Ovary (tissue), 9 donors: ENCODE results near the gene OR8S1. TPM values are rescaled to one million over a fixed set of nuclear protein-coding genes. Genes with fewer than 3 reads are reported as not detected.
"Not testable (repeated sequence)": the region's sequence is repeated elsewhere in the genome, so short reads cannot be mapped to it uniquely, and the experiment has no call there.

Experiments
- DNase-seq, 5 donors: peaks; one replicate each; pipeline ENCODE4 v3.0.0-alpha.2; 2019 to 2020
- H3K27ac ChIP-seq, 2 donors: fragments of 200-600 bp; one replicate each; pipeline versions ENCODE4 v1.5.1 to v1.8.0; 2019 to 2022
- H3K27me3 ChIP-seq: fragments of 200-600 bp; one replicate; pipeline ENCODE4 v1.8.0; 2022
- H3K36me3 ChIP-seq: fragments of 200-600 bp; sonication (generic); one replicate; pipeline ENCODE4 v1.5.1; 2019
- H3K4me1 ChIP-seq: one replicate; pipeline ENCODE4 v1.8.1; 2013; ENCODE audit warnings: mild to moderate bottlenecking, moderate library complexity; ENCODE audit not compliant: insufficient read depth
- H3K4me3 ChIP-seq: fragments of 200-600 bp; sonication (generic); one replicate; pipeline ENCODE4 v1.5.1; 2017
- H3K9me3 ChIP-seq, 2 donors: fragments of 200-600 bp in 1 of 2; sonication (generic) in 1 of 2; one replicate each; pipeline versions ENCODE4 v1.5.1 to v1.8.1; 2013 to 2019; ENCODE audit warnings: mild to moderate bottlenecking in 1 of 2, moderate library complexity in 1 of 2
- CTCF ChIP-seq, 3 donors: fragments of 450-650 bp in 2 of 3; fragments of 200-600 bp in 1 of 3; IDR thresholded peaks; one replicate each; pipeline versions ENCODE4 v1.5.1 to v1.8.0; 2016 to 2022; ENCODE audit warnings: antibody characterized with exemption in 3 of 3, mild to moderate bottlenecking in 1 of 3
- EP300 ChIP-seq: sonication (generic); formaldehyde crosslinking; IDR thresholded peaks from one replicate; pipeline ENCODE4 v1.6.1; 2017; ENCODE audit warnings: antibody characterized with exemption
- POLR2A ChIP-seq: fragments of 450-650 bp; IDR thresholded peaks from one replicate; pipeline ENCODE4 v1.6.1; 2017; ENCODE audit warnings: antibody characterized with exemption, mild to moderate bottlenecking, moderate library complexity
- WGBS, 3 donors: extraction: QIAGEN DNeasy Blood & Tissue Kit in 1 of 3; methylation state at CpG; one replicate each; pipeline versions ENCODE4 v1.1.5 to v1.1.7; 2013 to 2017; 5-methylcytosine and 5-hydroxymethylcytosine counted together
- intact Hi-C, 4 donors: fragments of 100-400 bp; cut with DNase I; formaldehyde crosslinking; loops; one replicate each; pipeline versions ENCODE4 v1.11.0 to v1.15.1; 2022 to 2023
- polyA plus RNA-seq, 2 donors: library from polyadenylated mRNA; stranded (reverse); fragments of 200-250 nt in 1 of 2; fragments of 350-450 nt in 1 of 2; fragmentation: Illumina TruSeq in 1 of 2; extraction: RNeasy Lipid Tissue Mini Kit (QIAGEN cat#74804) in 1 of 2; gene quantifications; one replicate each; pipeline ENCODE4 v1.2.3, GENCODE V29; 2013 to 2014
- total RNA-seq, 7 donors: library from RNA; depleted of rRNA in 2 of 7; stranded (reverse); fragments of >200 nt in 2 of 7; fragmentation: NEBNext Ultra II Directional in 3 of 7; extraction: Animal tissue kit (Norgen Biotek cat#: 25700) in 3 of 7; gene quantifications; one replicate each; pipeline versions ENCODE4 v1.1.0 to v1.2.4, GENCODE V29; 2016 to 2023
- donor health status: DM: no; HTN: no; CAD: no; lungs with moderate emphysema.
- donor health status: DM: no; HTN: no; CAD: no.
- donor health status: Bipolar disorder and iron deficiency.
- donor health status: DM: yes; HTN: yes; CAD: no.
- donor health status: DM: no; HTN: no; CAD: no.
- donor health status: DM: yes; HTN: yes; CAD: no.

Gene OR8S1
- total and polyA plus RNA-seq, 9 donors: 0.63 TPM; not detected in 8

DNA sequence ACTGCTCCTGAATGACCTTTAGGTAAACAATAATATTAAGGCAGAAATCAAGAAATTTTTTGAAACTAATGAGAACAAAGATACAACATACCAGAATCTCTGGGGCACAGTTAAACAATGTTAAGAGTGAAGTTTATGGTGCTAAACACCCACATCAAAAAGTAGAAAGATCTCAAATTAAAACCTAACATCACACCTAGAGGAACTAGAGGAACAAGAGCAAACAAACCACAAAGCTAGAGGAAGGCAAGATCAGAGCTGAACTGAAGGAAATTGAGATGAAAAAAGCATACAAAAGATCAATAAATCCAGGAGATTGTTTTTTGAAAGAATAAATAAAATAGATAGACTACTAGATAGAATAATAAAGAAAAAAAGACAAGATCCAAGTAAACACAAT lies 7.2 kb downstream of the OR8S1 start:
- Histone ChIP-seq H3K27me3 (no peaks in the 10 kb centered on the region), H3K36me3 (no peaks in the 10 kb centered on the region), H3K27ac (no peak overlapping the region), H3K4me1 (no peaks in the 10 kb centered on the region), H3K9me3 (no peaks in the 10 kb centered on the region), H3K4me3 (no peak overlapping the region)
- intact Hi-C loops: no loop called here
- TF ChIP-seq POLR2A (no peak), EP300 (no peak), CTCF (IDR thresholded peaks at IDR 0.05) (no peak)
- DNase-seq: no peak

DNA sequence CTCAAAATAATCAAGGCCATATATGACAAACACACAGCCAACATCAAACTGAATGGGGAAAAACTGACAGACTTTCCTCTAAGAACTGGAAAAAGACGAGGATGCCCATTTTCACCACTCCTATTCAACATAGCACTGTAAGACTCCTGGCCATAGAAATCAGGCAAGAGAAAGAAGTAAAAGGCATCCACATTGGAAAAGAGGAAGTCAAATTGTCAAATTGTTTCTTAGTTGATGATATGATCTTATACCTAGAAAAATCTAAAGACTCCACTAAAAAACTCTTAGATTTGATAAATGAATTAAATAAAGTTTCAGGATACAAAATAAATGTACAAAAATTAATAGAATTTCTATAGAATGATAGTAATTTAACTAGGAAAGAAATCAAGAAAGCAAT lies 11.2 kb downstream of the OR8S1 start:
- 80 to 95% (median 94%) methylated on average over 1 of the region's 1 CpG for WGBS, 3 donors
- Histone ChIP-seq H3K4me1 (no peaks in the 10 kb centered on the region), H3K27ac (no peak overlapping the region), H3K9me3 (no peaks in the 10 kb centered on the region), H3K27me3 (no peaks in the 10 kb centered on the region), H3K36me3 (no peaks in the 10 kb centered on the region), H3K4me3 (no peak overlapping the region)
- DNase-seq: no peak
- TF ChIP-seq EP300: no peak
- TF ChIP-seq POLR2A: no peak
- TF ChIP-seq CTCF (IDR thresholded peaks at IDR 0.05): no peak
- intact Hi-C loops: no loop called here

DNA sequence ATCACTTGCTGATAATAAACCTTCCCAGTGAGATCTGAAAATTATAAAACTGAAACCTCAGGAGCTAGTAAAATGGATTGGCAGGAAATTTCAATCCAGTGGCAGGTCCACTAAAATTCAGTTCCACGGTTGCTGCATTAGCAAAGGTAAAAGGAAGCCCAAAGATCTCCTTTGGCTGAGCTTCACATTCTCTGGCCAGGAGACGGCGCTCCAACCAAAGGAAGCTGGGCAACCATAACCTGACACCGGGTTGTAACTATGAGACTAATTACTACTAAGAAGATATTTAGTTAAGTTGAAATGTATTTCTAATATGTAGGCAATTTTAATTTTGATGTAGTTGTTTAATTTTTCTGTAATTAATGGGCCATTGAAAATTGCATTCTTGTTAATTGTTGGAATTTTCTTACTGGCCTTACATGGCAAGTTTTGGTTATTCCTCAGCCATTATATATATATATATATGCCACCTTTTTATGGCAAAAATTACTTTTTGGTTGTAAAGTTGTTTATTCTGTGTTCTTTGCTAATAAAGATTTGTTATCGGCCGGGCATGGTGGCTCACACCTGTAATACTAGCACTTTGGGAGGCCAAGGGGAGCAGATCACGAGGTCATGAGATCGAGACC lies 17.0 kb downstream of the OR8S1 start:
- H3K27ac ChIP-seq: no peak overlapping the region
- intact Hi-C loops: no loop called here
- TF ChIP-seq POLR2A (no peak), EP300 (no peak), CTCF (IDR thresholded peaks at IDR 0.05) (no peak)
- DNase-seq: no peak
- WGBS, 3 donors: 52 to 61% (median 52%) methylated on average over 8 of the region's 8 CpGs
- no peaks in the 10 kb centered on the region for H3K4me1 ChIP-seq
- no peak overlapping the region for H3K4me3 ChIP-seq
- H3K27me3 ChIP-seq: no peaks in the 10 kb centered on the region
- no peaks in the 10 kb centered on the region for H3K9me3 ChIP-seq
- H3K36me3 ChIP-seq: no peaks in the 10 kb centered on the region

DNA sequence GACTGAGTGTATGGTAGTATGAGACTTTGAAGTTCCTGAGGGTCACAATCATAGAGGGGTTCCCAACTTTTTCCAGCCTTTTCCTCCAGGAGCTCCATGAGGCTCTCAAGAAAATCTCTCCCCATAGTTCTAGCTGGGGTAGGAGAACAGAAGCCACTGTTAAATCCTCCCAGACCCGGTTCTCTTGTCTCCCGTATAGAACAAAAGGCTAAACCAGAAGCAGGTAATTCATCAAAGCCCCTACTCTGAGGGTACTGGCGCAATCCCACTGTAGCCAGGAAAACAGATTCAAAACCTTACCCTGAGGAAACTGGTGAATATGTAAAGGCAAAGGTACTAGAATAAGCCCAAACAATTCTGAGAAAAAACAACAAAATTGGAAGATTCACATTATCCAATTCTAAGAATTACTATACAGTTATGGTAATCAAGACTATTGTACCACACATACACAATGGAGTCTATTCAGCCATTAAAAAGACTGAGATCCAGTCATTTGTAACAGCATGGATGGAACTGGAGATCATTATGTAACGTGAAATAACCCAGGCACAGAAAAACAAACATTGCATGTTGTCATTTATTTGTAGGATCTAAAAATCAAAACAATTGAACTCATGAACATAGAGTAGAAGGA lies 20.5 kb downstream of the OR8S1 start:
- intact Hi-C loops: no loop called here
- Histone ChIP-seq H3K27ac (no peak overlapping the region), H3K9me3 (no peaks in the 10 kb centered on the region), H3K4me3 (no peak overlapping the region), H3K36me3 (no peaks in the 10 kb centered on the region), H3K27me3 (no peaks in the 10 kb centered on the region), H3K4me1 (no peaks in the 10 kb centered on the region)
- 49 to 66% (median 58%) methylated on average over 4 of the region's 4 CpGs for WGBS, 3 donors
- DNase-seq: no peak
- TF ChIP-seq EP300 (no peak), POLR2A (no peak), CTCF (IDR thresholded peaks at IDR 0.05) (no peak)

DNA sequence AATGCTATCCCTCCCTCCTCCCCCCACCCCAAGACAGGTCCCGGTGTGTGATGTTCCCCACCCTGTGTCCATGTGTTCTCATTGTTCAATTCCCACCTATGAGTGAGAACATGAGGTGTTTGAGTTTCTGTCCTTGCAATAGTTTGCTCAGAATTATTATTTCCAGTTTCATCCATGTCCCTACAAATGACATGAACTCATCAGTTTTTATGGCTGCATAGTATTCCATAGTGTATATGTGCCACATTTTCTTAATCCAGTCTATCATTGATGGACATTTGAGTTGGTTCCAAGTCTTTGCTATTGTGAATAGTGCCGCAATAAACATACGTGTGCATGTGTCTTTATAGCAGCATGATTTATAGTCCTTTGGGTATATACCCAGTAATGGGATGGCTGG lies 21.6 kb downstream of the OR8S1 start:
- H3K4me3 ChIP-seq, DNase-seq, H3K36me3 ChIP-seq, H3K4me1 ChIP-seq, intact Hi-C loops, H3K27ac ChIP-seq, H3K9me3 ChIP-seq, H3K27me3 ChIP-seq: not testable (repeated sequence)
- 85 to 94% (median 92%) methylated on average over 2 to 3 of the region's 3 CpGs for WGBS, 3 donors

DNA sequence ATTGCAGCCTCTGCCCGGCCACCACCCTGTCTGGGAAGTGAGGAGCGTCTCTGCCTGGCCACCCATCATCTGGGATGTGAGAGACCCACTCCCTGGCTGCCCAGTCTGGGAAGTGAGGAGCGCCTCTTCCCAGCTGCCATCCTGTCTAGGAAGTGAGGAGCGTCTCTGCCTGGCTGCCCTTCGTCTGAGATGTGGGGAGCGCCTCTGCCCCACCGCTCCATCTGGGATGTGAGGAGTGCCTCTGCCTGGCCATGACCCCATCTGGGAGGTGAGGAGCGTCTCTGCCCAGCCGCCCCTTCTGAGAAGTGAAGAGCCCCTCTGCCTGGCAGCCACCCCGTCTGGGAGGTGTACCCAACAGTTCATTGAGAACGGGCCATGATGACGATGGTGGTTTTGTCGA lies 26.2 kb downstream of the OR8S1 start:
- DNase-seq, H3K4me3 ChIP-seq, H3K9me3 ChIP-seq, H3K27ac ChIP-seq, intact Hi-C loops, H3K36me3 ChIP-seq, H3K4me1 ChIP-seq, H3K27me3 ChIP-seq: not testable (repeated sequence)
- 87 to 94% (median 91%) methylated on average over 13 of the region's 13 CpGs for WGBS, 3 donors

GRCh38 chr12:48553666-48554343 lies 28.4 kb downstream of the OR8S1 start:
- H3K27ac ChIP-seq, intact Hi-C loops, H3K27me3 ChIP-seq, H3K4me1 ChIP-seq, DNase-seq, H3K4me3 ChIP-seq, H3K36me3 ChIP-seq, H3K9me3 ChIP-seq: not testable (repeated sequence)
- WGBS, 3 donors: 80 to 84% (median 80%) methylated on average over 11 of the region's 11 CpGs
